Neural progenitor cell (in vitro differentiated cells): Measurements from ENCODE around the gene GFY.

Source experiments
- EZH2 ChIP-seq: fragments of 200-600 bp; sonication (generic); IDR thresholded peaks from 2 replicates; pipeline ENCODE4 v1.6.1; 2017; ENCODE audit warnings: antibody characterized with exemption, mild to moderate bottlenecking, moderate library complexity
- TF ChIP-seq, protein P1 (sequence below): fragments of 200-600 bp; sonication (generic); IDR thresholded peaks from 2 replicates; pipeline ENCODE4 v1.5.1; 2017; ENCODE audit warnings: antibody characterized with exemption, mild to moderate bottlenecking

- TF ChIP-seq, protein P1, sequence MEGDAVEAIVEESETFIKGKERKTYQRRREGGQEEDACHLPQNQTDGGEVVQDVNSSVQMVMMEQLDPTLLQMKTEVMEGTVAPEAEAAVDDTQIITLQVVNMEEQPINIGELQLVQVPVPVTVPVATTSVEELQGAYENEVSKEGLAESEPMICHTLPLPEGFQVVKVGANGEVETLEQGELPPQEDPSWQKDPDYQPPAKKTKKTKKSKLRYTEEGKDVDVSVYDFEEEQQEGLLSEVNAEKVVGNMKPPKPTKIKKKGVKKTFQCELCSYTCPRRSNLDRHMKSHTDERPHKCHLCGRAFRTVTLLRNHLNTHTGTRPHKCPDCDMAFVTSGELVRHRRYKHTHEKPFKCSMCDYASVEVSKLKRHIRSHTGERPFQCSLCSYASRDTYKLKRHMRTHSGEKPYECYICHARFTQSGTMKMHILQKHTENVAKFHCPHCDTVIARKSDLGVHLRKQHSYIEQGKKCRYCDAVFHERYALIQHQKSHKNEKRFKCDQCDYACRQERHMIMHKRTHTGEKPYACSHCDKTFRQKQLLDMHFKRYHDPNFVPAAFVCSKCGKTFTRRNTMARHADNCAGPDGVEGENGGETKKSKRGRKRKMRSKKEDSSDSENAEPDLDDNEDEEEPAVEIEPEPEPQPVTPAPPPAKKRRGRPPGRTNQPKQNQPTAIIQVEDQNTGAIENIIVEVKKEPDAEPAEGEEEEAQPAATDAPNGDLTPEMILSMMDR, result no peak
- no peak for TF ChIP-seq EZH2
Observed at GRCh38 chr19:49398931-49399330, 26.3 kb upstream of the GFY start.
